GM21528 (cell line): ENCODE data around the gene PSMB2.

Source experiments
- ATAC-seq: cut with Tn5 transposase; IDR thresholded peaks from one replicate; pipeline ENCODE4 v1.9.1; 2021; ENCODE audit warnings: mild to moderate bottlenecking, moderate library complexity; ENCODE audit not compliant: unreplicated experiment, low FRiP score

Gene PSMB2

DNA sequence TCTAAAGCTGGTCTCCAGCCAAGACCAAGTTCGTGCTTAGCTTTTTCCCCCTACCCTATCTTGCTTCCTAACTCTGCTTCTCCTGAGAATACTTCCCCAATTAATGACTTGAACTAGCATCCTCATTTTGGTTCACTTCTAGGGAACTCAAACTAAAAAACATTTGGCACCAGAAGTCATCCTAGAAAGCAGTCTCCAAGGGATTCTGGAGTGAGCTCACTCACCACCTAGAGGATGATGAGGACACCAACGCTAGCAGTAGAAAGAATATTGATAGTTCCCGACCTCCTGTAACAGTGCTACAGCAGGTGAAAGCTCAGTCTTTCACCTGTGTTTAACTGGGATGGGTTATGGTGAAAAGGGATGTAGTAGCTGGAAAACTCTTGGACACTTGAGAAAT is 4.7 kb upstream of the PSMB2 start:
- ATAC-seq: no peak

DNA sequence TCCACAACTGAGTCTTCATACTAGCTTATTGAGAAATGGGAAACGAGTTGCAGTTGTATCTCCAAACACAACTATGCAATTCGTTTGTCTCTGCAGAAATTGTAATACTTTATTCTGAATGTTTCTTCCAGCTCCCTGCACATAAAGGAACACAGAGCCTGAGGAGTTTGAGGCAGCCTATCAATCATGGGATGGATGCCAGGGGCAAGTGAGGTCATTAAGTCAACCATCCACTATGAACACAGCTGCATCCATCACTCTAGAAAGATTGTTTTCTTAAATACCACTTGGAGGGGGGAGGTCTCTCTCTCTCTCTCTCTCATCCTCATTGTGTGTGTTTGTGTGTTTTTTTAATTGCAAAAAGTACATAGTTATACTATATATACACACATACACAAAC is 2.9 kb upstream of the PSMB2 start:
- ATAC-seq: no peak

DNA sequence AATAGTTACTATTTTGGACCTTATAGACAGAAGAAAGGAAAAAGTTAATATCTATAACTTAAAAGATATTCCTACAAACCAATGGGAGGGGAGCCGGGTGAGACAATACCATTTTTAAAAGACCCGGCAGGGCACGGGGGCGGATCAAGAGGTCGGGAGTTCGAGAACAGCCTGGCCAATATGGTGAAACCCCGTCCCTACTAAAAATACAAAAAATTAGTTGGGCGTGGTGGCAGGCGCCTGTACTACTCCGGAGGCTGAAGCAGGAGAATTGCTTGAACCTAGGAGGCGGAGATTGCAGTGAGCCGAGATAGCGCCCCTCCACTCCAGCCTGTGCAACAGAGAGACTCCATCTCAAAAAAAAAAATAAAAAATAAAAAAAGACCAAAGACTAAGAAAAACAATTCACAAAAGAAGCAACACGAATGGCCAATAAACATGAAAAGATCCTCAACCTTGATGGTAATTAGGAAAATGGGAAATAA is 1.2 kb upstream of the PSMB2 start:
- no peak for ATAC-seq

DNA sequence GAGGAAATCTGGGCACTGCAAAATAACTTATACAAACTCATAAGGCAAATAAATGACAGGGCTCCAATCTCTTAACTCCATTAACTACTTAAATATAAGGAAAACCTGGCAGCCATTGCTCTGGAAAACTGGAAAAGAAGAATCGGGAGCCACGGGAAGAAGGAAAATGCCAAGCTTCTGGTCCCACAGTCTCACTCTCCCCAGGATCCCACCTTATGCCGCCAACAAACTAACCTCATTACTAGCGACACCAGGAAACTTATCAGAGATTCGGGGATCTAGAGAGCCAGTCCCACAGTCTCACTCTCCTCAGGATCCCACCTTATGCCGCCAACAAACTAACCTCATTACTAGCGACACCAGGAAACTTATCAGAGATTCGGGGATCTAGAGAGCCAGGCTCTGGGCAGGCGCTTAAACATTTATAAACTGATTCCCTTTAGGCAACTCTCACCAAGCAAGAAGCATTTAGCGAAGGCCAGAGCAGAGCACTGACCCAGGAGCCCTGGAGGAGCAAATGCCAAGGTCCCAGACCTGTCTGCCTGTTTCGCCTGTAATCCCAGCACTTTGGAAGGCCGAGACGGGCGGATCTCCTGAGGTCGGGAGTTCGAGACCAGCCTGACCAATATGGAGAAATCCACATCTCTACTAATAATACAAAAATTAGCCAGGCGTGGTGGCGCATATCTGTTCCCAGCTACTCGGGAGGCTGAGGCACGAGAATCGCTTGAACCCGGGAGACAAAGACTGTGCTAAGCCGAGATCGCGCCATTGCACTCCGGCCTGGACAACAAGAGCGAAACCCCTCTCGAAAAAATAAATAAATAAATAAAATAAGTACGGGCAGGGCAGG is 720 bp downstream of the PSMB2 start:
- ATAC-seq: no peak

DNA sequence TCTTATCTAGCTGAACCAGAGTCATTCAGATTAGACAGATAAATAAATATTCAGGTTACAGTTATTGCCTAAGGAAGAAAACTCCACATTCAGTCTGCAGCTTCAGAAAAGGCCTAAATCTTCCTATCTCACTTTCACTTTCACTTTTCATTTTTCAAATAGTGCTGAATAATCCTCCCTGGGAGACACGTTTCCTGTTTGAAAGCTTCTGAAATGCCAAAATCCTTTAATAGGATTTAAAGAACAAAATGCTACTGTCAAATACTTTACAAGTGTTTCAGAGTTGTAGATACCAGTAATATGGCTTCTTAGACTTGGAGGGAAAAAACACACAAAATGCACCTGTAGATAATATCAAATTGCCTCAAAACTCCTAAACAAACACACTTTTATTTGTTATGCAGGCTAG is 3.9 kb downstream of the PSMB2 start:
- no peak for ATAC-seq

DNA sequence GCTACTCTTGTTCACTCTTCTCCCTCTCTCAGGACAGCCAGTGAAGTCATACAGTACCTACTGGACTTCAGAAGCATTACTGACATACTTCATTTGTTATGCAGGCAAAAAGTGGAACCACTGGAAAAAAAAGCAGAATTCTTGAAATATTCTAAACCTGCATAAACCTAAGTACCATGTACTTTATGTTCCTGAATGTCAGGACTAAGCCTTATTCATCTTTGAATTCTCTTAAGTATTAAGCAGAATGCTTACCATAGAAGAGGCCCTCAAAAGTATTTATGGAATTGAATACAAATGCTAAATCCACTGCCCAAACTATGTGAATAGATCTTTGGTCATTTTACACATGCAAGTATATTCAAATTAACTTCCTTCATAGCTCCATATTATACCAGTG is 7.8 kb downstream of the PSMB2 start:
- no peak for ATAC-seq

DNA sequence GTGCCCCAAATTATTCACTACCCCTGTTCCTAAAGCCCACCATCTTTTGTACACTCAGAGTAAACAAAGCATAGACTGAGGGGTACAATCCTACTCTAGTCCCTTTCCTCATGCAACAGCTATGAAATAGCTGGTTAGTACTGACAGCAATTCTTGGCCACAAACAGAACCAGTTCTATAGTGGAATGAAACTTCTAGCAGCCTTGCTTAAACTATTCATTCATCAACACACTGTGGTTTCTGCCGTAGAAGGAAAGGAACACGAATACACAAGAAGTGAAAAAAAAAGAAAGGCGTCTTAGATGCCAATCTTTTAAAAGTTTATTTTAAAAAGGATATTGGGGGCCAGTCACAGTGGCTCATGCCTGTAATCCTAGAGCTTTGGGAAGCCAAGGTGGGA is 9.9 kb downstream of the PSMB2 start:
- ATAC-seq: no peak

DNA sequence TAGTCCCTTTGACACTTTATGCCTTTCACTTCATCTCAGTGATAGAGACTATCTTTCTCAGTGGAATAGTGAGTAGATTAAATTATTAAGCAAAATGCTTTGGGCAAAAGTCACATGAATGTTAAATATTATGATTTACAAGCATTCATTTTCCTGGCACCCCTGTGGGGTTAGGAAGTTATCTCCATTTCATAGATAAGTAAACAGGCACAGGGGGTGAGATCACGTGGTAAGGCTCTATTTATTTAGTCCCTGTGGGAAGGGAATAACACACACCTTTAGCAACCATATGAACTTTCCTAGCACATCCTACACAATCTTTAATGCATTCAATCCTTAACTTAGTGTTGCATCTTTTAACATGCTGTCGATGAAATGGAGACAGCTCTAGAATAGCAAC is 12.3 kb downstream of the PSMB2 start:
- no peak for ATAC-seq

DNA sequence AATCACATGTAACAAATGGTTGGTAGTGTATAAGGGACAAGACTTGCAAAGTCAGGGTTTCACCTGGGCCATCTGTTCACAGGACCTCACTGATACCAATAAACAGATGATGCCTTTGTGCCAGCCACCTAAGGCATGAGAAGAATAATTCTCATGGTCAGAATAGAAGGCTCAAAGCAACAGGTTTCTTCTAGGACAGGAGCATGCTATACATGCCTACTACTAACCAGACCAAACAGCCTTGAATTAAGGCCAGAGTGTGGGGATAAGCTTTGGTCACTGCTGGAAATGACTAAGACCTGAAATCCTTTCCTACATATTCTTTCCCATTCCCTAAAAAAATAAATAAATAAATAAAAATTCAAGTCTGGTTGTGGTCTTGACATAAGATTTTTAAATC is 17.5 kb downstream of the PSMB2 start:
- no peak for ATAC-seq

DNA sequence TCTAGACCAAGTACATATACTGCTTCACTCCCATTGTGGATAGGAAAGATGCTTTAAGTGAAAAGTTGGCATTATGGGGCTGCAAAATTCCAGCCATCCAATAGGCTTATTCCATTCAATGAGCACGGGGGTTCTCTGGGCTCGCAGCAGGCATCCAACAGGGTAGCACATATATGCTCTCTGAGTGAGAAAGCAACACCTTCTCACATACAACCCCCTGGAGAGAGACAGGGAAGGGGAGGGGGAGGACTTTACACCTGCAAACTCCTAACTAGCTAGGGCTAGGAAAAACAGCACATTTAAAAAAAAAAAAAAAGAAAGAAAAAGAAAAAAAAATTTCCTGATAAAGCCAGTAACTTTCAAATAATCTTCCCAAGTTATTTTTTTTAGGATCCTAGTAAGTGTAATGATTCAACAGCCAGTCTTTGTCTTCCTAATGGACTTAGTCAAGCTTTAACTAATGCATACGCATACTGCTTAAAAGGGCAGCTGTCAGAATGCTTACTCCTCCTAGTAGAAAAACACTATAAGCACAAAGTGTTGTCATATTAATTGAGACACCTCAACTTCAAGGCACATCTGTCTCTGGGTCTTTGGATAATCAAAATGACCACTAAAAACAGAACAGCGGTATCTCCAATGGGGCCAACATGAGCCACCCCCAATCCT is 18.7 kb downstream of the PSMB2 start:
- ATAC-seq: no peak

DNA sequence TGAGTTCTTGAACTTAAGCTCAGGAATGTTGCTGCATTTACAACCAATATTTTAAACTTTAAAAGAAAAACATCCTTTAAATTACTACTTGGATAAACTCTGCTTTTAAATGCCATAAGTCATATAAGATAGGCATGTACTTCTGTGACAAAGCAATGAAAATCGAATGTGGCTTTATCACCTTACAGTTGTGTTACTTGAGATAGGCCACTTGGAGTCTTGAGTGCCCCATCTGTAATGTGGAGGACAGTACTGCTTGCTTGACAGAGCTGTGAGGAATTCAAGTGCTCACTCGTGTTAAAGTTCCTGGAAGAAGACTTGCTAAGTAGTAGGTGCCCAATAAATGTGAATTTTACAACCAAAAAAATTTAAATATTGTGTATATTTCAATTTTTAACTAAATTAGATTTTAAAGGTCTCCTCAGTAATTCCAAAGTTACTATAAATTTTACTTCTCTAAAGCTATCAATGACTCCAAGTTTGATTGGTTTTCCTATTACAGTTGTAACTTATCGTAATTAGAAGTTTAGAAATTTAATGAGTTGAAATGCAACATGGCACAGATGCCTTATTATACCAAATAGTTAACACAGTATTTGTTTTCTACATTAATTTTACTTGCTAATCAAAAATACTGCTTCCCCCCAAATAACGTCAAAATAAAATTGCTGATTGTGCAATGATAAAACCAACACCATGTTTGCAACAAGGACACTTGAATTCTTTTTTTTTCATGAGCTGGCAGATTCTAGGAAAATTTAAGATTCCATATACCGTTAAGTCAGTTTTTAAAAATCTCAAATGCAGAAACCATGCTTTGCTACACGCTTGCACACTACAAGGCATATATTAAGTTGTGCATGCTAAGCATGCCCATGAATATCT is 21.8 kb downstream of the PSMB2 start:
- no peak for ATAC-seq

DNA sequence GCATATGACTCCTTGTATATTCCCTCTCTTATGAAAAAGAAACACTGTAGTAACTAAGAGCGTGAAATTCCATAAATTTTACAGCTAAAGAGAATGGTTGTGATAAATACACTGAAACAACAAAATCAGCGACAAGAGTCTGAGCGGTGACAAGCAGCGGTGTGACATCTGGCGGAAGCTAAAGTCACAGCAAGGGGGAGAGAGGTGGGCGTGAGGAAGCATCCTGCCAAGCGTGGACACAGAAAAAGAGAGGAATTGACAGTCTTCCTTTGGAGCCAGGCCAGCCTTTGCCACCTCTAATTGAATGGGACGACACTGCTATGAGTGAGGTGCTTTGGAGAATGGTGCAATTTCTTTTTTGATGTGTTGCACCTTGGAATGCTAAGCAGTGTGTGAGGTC is 25.9 kb downstream of the PSMB2 start:
- ATAC-seq: no peak

DNA sequence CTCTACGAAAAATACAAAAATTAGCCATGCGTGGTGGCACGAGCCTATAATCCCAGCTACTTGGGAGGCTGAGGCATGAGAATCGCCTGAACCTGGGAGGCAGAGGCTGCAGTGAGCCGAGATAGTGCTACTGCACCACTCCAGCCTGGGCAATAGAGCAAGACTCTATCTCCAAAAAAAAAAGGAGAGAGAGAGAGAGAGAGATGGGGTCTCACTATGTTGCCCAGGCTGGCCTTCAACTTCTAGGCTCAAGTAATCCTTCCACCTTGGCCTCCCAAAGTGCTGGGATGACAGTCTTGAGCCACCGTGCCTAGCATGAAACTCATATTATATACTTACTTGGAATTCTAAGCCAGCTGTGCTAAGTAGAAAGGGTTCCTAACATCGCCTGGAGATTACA is 29.7 kb downstream of the PSMB2 start:
- ATAC-seq: no peak

DNA sequence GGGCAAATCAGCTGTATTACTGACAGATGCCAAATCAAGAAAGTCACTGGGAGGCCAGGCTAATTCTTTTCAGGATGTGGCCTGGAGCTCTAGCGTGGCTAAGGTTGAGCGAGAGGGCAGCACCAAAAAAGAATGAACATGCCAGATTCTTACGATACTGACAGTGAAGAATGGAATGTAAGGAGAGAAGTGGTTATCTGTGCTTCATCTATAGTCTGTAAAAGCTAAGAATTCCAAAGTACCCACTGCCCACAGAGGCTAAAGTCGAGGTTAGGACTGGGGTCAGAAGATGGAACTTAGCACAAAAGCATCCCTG is 35.5 kb downstream of the PSMB2 start:
- ATAC-seq: no peak

DNA sequence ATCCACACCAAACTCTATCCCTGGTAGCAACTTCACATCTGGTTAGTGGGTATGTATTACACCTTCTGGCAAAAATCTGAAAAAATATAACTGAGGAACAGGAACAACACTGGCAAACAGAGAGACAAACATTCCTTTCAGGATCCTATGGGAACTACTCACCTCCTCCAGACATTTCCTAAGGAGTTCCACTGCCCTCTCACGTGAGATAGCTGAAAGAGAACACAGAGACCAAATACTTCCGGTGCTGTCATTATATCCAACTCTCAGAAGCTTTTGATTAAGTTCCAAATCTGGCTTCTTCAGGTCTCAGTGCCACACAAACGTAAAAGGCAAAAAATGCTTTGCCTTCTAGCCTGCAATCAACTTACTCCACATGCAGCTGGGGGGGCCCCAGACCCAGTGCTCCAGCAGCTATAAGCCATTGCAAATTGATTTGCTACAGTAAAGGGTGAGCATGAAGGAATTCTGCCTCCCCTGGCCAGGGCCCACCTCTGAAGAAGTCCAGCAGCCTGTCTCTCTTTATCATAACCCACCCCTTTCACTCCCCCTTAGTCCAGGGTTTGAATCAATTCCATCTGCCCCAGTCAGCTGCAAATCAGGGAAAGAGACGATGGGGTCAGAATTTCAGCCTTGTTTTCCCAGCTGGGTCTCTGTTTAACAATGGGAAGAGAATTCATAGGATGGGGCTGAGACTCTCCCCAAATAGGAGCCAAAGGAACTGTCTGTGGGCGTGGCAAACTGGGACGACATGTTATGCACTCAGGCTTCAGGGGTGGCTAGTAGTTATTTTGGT is 36.1 kb downstream of the PSMB2 start:
- no peak for ATAC-seq

DNA sequence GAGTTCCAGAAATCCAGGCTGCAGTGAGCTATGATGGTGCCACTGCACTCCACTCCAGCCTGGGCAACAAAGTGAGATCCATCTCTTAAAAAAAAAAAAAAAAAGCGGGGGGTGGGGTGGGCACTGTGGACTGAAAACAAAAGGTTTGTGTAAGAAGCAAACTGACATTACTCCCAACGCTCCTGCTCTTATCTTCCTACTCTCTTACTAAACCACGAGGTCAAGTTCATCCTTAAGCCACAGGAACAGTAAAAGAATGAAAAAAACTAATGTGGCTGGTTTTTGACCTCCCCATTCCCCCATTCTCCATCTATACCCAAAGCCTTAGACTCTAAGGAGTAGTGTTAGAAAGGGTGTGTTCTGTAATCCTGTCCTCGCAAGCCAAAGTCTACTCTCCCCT is 37.4 kb downstream of the PSMB2 start:
- no peak for ATAC-seq

DNA sequence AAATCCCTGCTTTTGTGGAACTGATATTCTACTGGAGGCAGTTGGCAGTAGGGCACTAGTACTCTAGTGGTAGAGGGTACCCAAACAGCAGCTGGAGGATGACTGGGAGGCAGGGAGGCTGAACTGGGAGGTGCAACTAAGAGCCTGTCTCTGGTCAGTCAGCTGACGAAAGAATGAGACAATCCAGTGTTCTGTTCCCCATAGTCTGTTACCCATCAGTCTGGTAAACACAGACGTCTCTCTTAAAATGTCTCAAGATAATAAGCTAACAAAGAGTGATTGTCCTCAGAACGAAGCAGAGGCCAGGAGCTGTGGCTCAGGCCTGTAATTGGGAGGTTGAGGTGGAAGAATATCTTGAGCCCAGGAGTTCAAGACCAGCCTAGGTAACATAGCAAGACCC is 37.9 kb downstream of the PSMB2 start:
- no peak for ATAC-seq

DNA sequence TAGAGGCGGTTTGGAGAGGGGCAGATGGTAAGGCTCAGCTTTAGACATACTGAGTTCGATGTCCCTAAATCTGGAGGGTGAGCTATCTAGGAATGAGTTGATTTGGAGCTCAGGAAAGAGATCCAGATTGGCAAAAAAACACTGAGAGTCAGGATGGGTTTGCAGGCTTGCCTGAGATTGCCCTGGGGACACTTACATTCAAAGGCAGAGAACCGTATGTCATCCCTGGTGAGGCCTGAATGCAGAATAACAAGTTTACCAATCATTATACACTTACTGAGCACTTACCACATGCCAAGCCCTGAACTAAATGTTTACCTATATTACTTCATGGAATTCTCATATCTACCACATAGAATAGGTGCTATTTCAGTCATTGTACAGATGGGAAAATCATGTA is 40.7 kb downstream of the PSMB2 start:
- ATAC-seq: no peak

DNA sequence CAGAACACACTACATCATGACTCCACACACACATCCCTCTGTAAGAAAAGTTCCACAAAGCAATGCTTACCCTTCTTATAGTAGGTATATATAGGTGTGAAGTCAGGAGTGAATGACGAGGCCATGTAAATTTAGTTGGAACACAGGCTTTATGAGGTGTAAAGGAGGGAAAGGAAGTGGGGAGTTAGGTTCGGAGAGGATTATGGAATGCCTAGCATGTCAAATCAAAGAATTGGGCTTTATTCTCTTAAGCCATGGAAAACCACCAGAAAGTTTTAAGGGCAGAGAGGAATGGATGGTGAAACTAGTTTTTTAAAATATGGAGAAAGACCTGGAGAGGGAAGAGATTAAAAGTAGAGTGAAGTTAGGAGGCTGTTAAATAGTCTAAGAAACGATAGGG is 41.9 kb downstream of the PSMB2 start:
- ATAC-seq: no peak

DNA sequence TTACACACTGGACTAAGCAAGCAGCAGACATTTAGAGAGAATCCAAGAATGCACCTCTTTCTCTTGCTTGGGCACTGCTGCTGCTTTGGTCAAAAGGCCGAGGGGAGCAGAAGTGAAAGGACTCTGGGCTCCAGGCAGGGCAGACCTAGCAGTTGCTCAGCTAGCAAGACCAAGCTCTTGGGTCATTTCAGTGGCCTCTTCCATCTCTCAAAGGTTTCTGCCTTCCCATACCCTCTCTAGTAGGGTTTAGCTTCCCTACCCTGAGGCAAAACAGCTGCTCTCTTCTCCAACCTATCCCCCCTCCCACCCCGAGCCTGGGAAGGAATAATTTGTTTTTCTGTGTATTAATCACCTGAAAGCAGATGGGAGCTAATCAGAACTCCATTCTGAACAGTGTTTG is 42.4 kb downstream of the PSMB2 start:
- ATAC-seq: no peak
